HepG2 (cell line): ENCODE measurements around the gene RNF208. TPM values are rescaled to one million over a fixed set of nuclear protein-coding genes. Genes with fewer than 3 reads are reported as not detected.
A peak's percentile ranks its signal among the peaks of the same experiment; 100 is the strongest.

Experiments used
- ATF7 ChIP-seq, 2 experiments: fragments of 450-650 bp in 1 of 2; sonication (generic) in 1 of 2; formaldehyde crosslinking in 1 of 2; IDR thresholded peaks; 2 replicates each; pipeline versions ENCODE4 v1.4.0 to v1.6.1; 2016 to 2020; ENCODE audit warnings: antibody characterized with exemption in 1 of 2, mild to moderate bottlenecking in 1 of 2, missing genetic modification reagents in 1 of 2
- CEBPB ChIP-seq: IDR thresholded peaks from 2 replicates; pipeline ENCODE4 v1.6.1; 2011; ENCODE audit warnings: low read depth, low read length, improper control_type of control experiment, borderline replicate concordance
- EHMT2 ChIP-seq: fragments of 200-600 bp; sonication (generic); IDR thresholded peaks from 2 replicates; pipeline ENCODE4 v1.7.0; 2017; ENCODE audit warnings: antibody characterized with exemption, low read depth, low read length, borderline replicate concordance
- ETV6 ChIP-seq: sonication (generic); formaldehyde crosslinking; conservative IDR thresholded peaks from 2 replicates; pipeline ENCODE4 v1.4.0; 2020; ENCODE audit warnings: missing genetic modification reagents
- FOXJ3 ChIP-seq: sonication (generic); formaldehyde crosslinking; IDR thresholded peaks from 2 replicates; pipeline ENCODE4 v1.4.0; 2020; ENCODE audit warnings: missing genetic modification reagents, mild to moderate bottlenecking, borderline replicate concordance
- GATA4 ChIP-seq: sonication (generic); IDR thresholded peaks from 2 replicates; pipeline ENCODE4 v1.6.1; 2016; ENCODE audit warnings: antibody characterized with exemption, low read depth, borderline replicate concordance
- GZF1 ChIP-seq: sonication (generic); formaldehyde crosslinking; IDR thresholded peaks from 2 replicates; pipeline ENCODE4 v1.5.1; 2020; ENCODE audit warnings: mild to moderate bottlenecking, missing genetic modification reagents
- HDAC1 ChIP-seq: sonication (generic); formaldehyde crosslinking; IDR thresholded peaks from 2 replicates; pipeline ENCODE4 v1.5.1; 2020; ENCODE audit warnings: mild to moderate bottlenecking, missing genetic modification reagents
- HMG20A ChIP-seq: IDR thresholded peaks from 2 replicates; pipeline ENCODE4 v1.6.1; 2016; ENCODE audit warnings: borderline replicate concordance
- HNRNPH1 ChIP-seq: fragments of 200-400 bp; formaldehyde crosslinking; optimal IDR thresholded peaks from 2 replicates; pipeline ENCODE3; 2017; ENCODE audit warnings: mild to moderate bottlenecking, low read depth, low read length
- MTF2 ChIP-seq: sonication (generic); formaldehyde crosslinking; IDR thresholded peaks from 2 replicates; pipeline ENCODE4 v1.5.0; 2020; ENCODE audit warnings: missing genetic modification reagents, borderline replicate concordance
- NCOA5 ChIP-seq: sonication (generic); formaldehyde crosslinking; IDR thresholded peaks from 2 replicates; pipeline ENCODE4 v1.4.0; 2020; ENCODE audit warnings: missing genetic modification reagents
- NFIC ChIP-seq: IDR thresholded peaks from 2 replicates; pipeline ENCODE4 v1.6.1; 2012; ENCODE audit warnings: mild to moderate bottlenecking, low read length, inconsistent platforms
- NFRKB ChIP-seq: fragments of 450-650 bp; IDR thresholded peaks from 2 replicates; pipeline ENCODE4 v1.6.1; 2017
- RAD21 ChIP-seq: fragments of 450-650 bp; formaldehyde crosslinking; IDR thresholded peaks from 2 replicates; pipeline ENCODE4 v1.5.0; 2020; ENCODE audit warnings: mild to moderate bottlenecking
- RBFOX2 ChIP-seq: fragments of 200-400 bp; formaldehyde crosslinking; IDR thresholded peaks from 2 replicates; pipeline ENCODE4 v1.6.1; 2017; ENCODE audit warnings: low read depth, mild to moderate bottlenecking, low read length
- SIX1 ChIP-seq: sonication (generic); formaldehyde crosslinking; IDR thresholded peaks from 2 replicates; pipeline ENCODE4 v1.4.0; 2020; ENCODE audit warnings: missing genetic modification reagents, borderline replicate concordance
- SP1 ChIP-seq, 2 experiments: fragments of 450-650 bp in 1 of 2; sonication (generic) in 1 of 2; formaldehyde crosslinking in 1 of 2; IDR thresholded peaks; 2 replicates each; pipeline versions ENCODE4 v1.4.0 to v1.6.1; 2016 to 2020; ENCODE audit warnings: missing genetic modification reagents in 1 of 2
- TERF1 ChIP-seq: sonication (generic); formaldehyde crosslinking; IDR thresholded peaks from 2 replicates; pipeline ENCODE4 v1.8.0; 2022; ENCODE audit warnings: mild to moderate bottlenecking, missing genetic modification reagents, moderate library complexity
- TFAP4 ChIP-seq: sonication (generic); IDR thresholded peaks from 2 replicates; pipeline ENCODE4 v1.6.1; 2016; ENCODE audit warnings: low read depth, borderline replicate concordance
- ZNF3 ChIP-seq: IDR thresholded peaks from 2 replicates; pipeline ENCODE4 v1.7.0; 2017; ENCODE audit warnings: inconsistent platforms
- ZNF34 ChIP-seq: sonication (generic); formaldehyde crosslinking; IDR thresholded peaks from 2 replicates; pipeline ENCODE4 v1.4.0; 2020; ENCODE audit warnings: mild to moderate bottlenecking, missing genetic modification reagents, borderline replicate concordance
- ZNF546 ChIP-seq: sonication (generic); formaldehyde crosslinking; conservative IDR thresholded peaks from 2 replicates; pipeline ENCODE4 v1.8.1; 2023; ENCODE audit warnings: mild to moderate bottlenecking, missing genetic modification reagents
- ZNF687 ChIP-seq: sonication (generic); formaldehyde crosslinking; IDR thresholded peaks from 2 replicates; pipeline ENCODE4 v1.5.1; 2020; ENCODE audit warnings: mild to moderate bottlenecking, missing genetic modification reagents, moderate library complexity
- ZNF776 ChIP-seq: sonication (generic); formaldehyde crosslinking; IDR thresholded peaks from 2 replicates; pipeline ENCODE4 v1.4.0; 2020; ENCODE audit warnings: mild to moderate bottlenecking, missing genetic modification reagents
- ZSCAN9 ChIP-seq: IDR thresholded peaks from 2 replicates; pipeline ENCODE4 v1.6.1; 2016; ENCODE audit warnings: borderline replicate concordance
- polyA plus RNA-seq, 8 experiments: library from polyadenylated mRNA; depleted of rRNA in 3 of 8; stranded (reverse) in 7 of 8; unstranded in 1 of 8; fragments of >200 nt; fragmentation: Illumina TruSeq in 4 of 8; extraction: Trizol in 4 of 8; gene quantifications; 2 replicates each; pipeline versions ENCODE4 v1.2.1 to v1.2.3, GENCODE V29; 2011 to 2016; ENCODE audit warnings: low read depth in 4 of 8, missing spikeins in 1 of 8, mixed read lengths in 1 of 8; ENCODE audit not compliant: insufficient read depth in 1 of 8
- total RNA-seq, 5 experiments: library from RNA; depleted of rRNA; stranded (reverse); fragments of >200 nt; fragmentation: Illumina TruSeq; extraction: Trizol; gene quantifications; 2 replicates each; pipeline ENCODE4 v1.2.3, GENCODE V29; 2016; ENCODE audit warnings: low read depth in 1 of 5

RNF208 gene
- total and polyA plus RNA-seq, 2 of the 13 experiments (the other 11 are each of a cell fraction or from before 2014, with no cell fraction given): 1.6 to 2.1 TPM

- TF ChIP-seq HMG20A (no peak), SP1 (IDR thresholded peaks at IDR 0.05) (no peak), SP1 (CRISPR knock-in tag; IDR thresholded peaks at IDR 0.05) (no peak; the same call in none of the 2 replicates), FOXJ3 (CRISPR knock-in tag) (no peak), RBFOX2 (peak; percentile 68; the same call in 1 of the 2 replicates), MTF2 (no peak), HDAC1 (peak; percentile 93), ZNF546 (CRISPR knock-in tag) (0 out of 2 replicates have a peak, but pooled peaks have one; percentile 26), ZNF687 (CRISPR knock-in tag) (peak; percentile 95), ZNF776 (CRISPR knock-in tag) (no peak), HNRNPH1 (no peak), EHMT2 (no peak), NCOA5 (CRISPR knock-in tag) (no peak), GZF1 (CRISPR knock-in tag) (peak; percentile 25; the same call in 1 of the 2 replicates), CEBPB (no peak), ZNF3 (CRISPR knock-in tag) (no peak), SIX1 (CRISPR knock-in tag) (no peak), GATA4 (no peak), TERF1 (CRISPR knock-in tag) (no peak), ZNF34 (CRISPR knock-in tag) (no peak), ATF7 (IDR thresholded peaks at IDR 0.05) (no peak), ATF7 (CRISPR knock-in tag; IDR thresholded peaks at IDR 0.05) (no peak; the same call in 1 of the 2 replicates), ETV6 (CRISPR knock-in tag) (peak; percentile 73), NFIC (no peak), NFRKB (no peak), RAD21 (CRISPR knock-in tag) (peak; percentile 66; the same call in 1 of the 2 replicates), TFAP4 (peak; percentile 14; the same call in 1 of the 2 replicates), ZSCAN9 (CRISPR knock-in tag) (0 out of 2 replicates have a peak, but pooled peaks have one; percentile 46)
These were observed 18.3 kb upstream of the RNF208 start (continued) for GRCh38 chr9:137240318-137240840.
